HL-60 (cell line): ENCODE results near the gene MACROD2.

Experiments
- DNase-seq, 2 experiments: peaks; one replicate each; pipeline ENCODE4 v3.0.0-alpha.2; 2010 to 2020; ENCODE audit warnings: low read depth in 1 of 2, low spot score in 1 of 2
- H3K27ac ChIP-seq: fragments of 250-450 bp; sonication (Bioruptor Pico); replicated peaks from 2 replicates; pipeline ENCODE4 v1.5.1; 2020; ENCODE audit warnings: mild to moderate bottlenecking, moderate library complexity
- H3K27me3 ChIP-seq: fragments of 250-450 bp; sonication (Bioruptor Pico); 2 replicates; pipeline ENCODE4 v1.5.1; 2021; ENCODE audit warnings: mild to moderate bottlenecking, moderate library complexity; ENCODE audit not compliant: insufficient read depth, poor library complexity, severe bottlenecking
- H3K4me3 ChIP-seq: replicated peaks from 2 replicates; pipeline ENCODE4 v1.5.1; 2011; ENCODE audit warnings: mild to moderate bottlenecking, control low read depth, low read length; ENCODE audit not compliant: insufficient read depth
- CTCF ChIP-seq: IDR thresholded peaks from one replicate; pipeline ENCODE4 v1.5.1; 2011; ENCODE audit warnings: low read length, control low read depth, inconsistent platforms; ENCODE audit not compliant: insufficient read depth
- GABPA ChIP-seq: IDR thresholded peaks from 2 replicates; pipeline ENCODE4 v1.6.1; 2012; ENCODE audit warnings: low read depth
- POLR2AphosphoS5 ChIP-seq: IDR thresholded peaks from 2 replicates; pipeline ENCODE4 v1.6.1; 2012; ENCODE audit warnings: low read depth
- SPI1 ChIP-seq: IDR thresholded peaks from 2 replicates; pipeline ENCODE4 v1.6.1; 2012; ENCODE audit warnings: low read depth, mild to moderate bottlenecking, borderline replicate concordance
- TF ChIP-seq, protein P1 (sequence below): IDR thresholded peaks from 2 replicates; pipeline ENCODE4 v1.6.1; 2012; ENCODE audit warnings: low read depth; ENCODE audit not compliant: insufficient replicate concordance

Gene MACROD2

DNA sequence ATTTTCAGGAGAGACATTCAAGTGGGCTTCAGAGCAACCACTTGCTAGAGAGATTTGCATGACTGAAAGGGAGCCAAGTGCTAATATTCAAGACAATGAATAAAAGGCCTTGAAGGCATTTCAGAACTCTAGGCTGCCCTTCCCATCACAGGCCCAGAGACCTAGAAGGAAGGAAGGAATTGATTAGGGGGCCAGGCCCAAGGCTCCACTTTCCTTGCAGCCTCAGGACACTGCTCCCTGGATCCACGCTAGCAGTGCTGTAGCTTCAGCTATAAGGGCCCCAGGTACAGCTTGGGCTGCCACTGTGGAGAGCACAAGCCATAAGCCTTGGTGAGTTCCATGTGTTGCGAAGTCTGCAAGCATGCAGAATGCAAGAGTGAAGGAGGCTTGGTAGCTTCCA is 1074.0 kb downstream of the MACROD2 start:
- Histone ChIP-seq H3K27ac (no peak overlapping the region), H3K27me3 (no peaks in the 10 kb centered on the region), H3K4me3 (no peak overlapping the region)
- no peak for TF ChIP-seq POLR2AphosphoS5
- TF ChIP-seq GABPA: no peak
- no peak for TF ChIP-seq SPI1
- TF ChIP-seq CTCF: no peak
- TF ChIP-seq, protein P1, sequence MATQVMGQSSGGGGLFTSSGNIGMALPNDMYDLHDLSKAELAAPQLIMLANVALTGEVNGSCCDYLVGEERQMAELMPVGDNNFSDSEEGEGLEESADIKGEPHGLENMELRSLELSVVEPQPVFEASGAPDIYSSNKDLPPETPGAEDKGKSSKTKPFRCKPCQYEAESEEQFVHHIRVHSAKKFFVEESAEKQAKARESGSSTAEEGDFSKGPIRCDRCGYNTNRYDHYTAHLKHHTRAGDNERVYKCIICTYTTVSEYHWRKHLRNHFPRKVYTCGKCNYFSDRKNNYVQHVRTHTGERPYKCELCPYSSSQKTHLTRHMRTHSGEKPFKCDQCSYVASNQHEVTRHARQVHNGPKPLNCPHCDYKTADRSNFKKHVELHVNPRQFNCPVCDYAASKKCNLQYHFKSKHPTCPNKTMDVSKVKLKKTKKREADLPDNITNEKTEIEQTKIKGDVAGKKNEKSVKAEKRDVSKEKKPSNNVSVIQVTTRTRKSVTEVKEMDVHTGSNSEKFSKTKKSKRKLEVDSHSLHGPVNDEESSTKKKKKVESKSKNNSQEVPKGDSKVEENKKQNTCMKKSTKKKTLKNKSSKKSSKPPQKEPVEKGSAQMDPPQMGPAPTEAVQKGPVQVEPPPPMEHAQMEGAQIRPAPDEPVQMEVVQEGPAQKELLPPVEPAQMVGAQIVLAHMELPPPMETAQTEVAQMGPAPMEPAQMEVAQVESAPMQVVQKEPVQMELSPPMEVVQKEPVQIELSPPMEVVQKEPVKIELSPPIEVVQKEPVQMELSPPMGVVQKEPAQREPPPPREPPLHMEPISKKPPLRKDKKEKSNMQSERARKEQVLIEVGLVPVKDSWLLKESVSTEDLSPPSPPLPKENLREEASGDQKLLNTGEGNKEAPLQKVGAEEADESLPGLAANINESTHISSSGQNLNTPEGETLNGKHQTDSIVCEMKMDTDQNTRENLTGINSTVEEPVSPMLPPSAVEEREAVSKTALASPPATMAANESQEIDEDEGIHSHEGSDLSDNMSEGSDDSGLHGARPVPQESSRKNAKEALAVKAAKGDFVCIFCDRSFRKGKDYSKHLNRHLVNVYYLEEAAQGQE: no peak
- DNase-seq: no peak

- TF ChIP-seq POLR2AphosphoS5 (no peak), CTCF (no peak), SPI1 (no peak), GABPA (no peak)
- TF ChIP-seq, protein P1: no peak
- H3K27me3 ChIP-seq: no peaks in the 10 kb centered on the region
- DNase-seq: no peak
- no peak overlapping the region for H3K27ac ChIP-seq
- H3K4me3 ChIP-seq: no peak overlapping the region
Observed at GRCh38 chr20:15071085-15071808, 1075.9 kb downstream of the MACROD2 start.

DNA sequence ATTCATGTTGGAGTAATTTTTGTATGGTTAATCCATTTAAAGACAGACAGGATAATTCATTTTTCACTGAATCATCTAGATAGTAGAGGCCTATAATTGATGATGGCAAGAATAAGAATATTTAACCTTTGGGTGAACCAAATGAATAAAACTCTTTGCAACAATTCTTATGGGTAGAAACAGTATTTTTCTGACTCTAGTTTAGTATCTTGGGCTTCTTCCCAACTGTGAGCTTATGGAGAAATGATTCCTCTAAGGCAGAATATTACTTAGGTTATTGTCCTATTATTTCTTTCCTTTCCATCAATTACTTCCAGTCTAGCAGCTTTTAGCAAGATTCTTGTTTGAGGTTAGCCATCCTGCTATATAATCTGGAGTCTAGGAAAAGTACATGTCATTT is 1077.0 kb downstream of the MACROD2 start:
- Histone ChIP-seq H3K27ac (no peak overlapping the region), H3K4me3 (no peak overlapping the region), H3K27me3 (no peaks in the 10 kb centered on the region)
- no peak for TF ChIP-seq POLR2AphosphoS5
- no peak for TF ChIP-seq CTCF
- TF ChIP-seq GABPA: no peak
- TF ChIP-seq SPI1: no peak
- TF ChIP-seq, protein P1: no peak
- DNase-seq: no peak
